HepG2 (cell line): Measurements from ENCODE around the gene PDGFB. TPM values are rescaled to one million over a fixed set of nuclear protein-coding genes. Genes with fewer than 3 reads are reported as not detected.
A peak's percentile ranks its signal among the peaks of the same experiment; 100 is the strongest.

Source experiments
- BRCA1 ChIP-seq: sonication (generic); formaldehyde crosslinking; IDR thresholded peaks from 2 replicates; pipeline ENCODE4 v1.4.0; 2020; ENCODE audit warnings: missing genetic modification reagents
- CCDC6 ChIP-seq: sonication (generic); formaldehyde crosslinking; IDR thresholded peaks from 2 replicates; pipeline ENCODE4 v1.8.1; 2022; ENCODE audit warnings: mild to moderate bottlenecking, missing genetic modification reagents, moderate library complexity
- DPF2 ChIP-seq: sonication (generic); formaldehyde crosslinking; IDR thresholded peaks from 2 replicates; pipeline ENCODE4 v1.4.0; 2020; ENCODE audit warnings: mild to moderate bottlenecking, low read depth, missing genetic modification reagents, borderline replicate concordance
- JUN ChIP-seq: sonication (generic); formaldehyde crosslinking; IDR thresholded peaks from 2 replicates; pipeline ENCODE4 v1.4.0; 2020; ENCODE audit warnings: mild to moderate bottlenecking, missing genetic modification reagents
- KAT2B ChIP-seq: fragments of 150-350 bp; IDR thresholded peaks from 2 replicates; pipeline ENCODE4 v1.6.1; 2014; ENCODE audit warnings: low read depth, low read length, borderline replicate concordance
- MEF2D ChIP-seq: sonication (generic); formaldehyde crosslinking; IDR thresholded peaks from 2 replicates; pipeline ENCODE4 v1.5.1; 2020; ENCODE audit warnings: mild to moderate bottlenecking, missing genetic modification reagents
- RFXAP ChIP-seq: sonication (generic); formaldehyde crosslinking; IDR thresholded peaks from 2 replicates; pipeline ENCODE4 v1.4.0; 2020; ENCODE audit warnings: missing genetic modification reagents, borderline replicate concordance
- SCMH1 ChIP-seq: sonication (generic); formaldehyde crosslinking; IDR thresholded peaks from 2 replicates; pipeline ENCODE4 v1.9.0; 2021; ENCODE audit warnings: missing genetic modification reagents, mild to moderate bottlenecking, borderline replicate concordance
- SOX13 ChIP-seq, 3 experiments: fragments of 450-650 bp in 1 of 3; sonication (generic) in 1 of 3; formaldehyde crosslinking in 1 of 3; IDR thresholded peaks in 2 of 3; conservative IDR thresholded peaks in 1 of 3; 2 replicates each; pipeline versions ENCODE4 v1.5.0 to v1.6.1; 2016 to 2020; ENCODE audit warnings: antibody characterized with exemption in 1 of 3, mild to moderate bottlenecking in 1 of 3, missing compliant biosample characterization in 1 of 3, missing genetic modification reagents in 1 of 3, moderate library complexity in 1 of 3
- TCF7 ChIP-seq: sonication (generic); IDR thresholded peaks from 2 replicates; pipeline ENCODE4 v1.6.1; 2016; ENCODE audit warnings: antibody characterized with exemption, low read depth
- TEAD2 ChIP-seq: sonication (generic); formaldehyde crosslinking; IDR thresholded peaks from 2 replicates; pipeline ENCODE4 v1.9.0; 2021; ENCODE audit warnings: missing genetic modification reagents
- TP53 ChIP-seq: sonication (generic); formaldehyde crosslinking; conservative IDR thresholded peaks from 2 replicates; pipeline ENCODE4 v1.4.0; 2020; ENCODE audit warnings: missing genetic modification reagents
- ZNF232 ChIP-seq: sonication (generic); formaldehyde crosslinking; IDR thresholded peaks from 2 replicates; pipeline ENCODE4 v1.4.0; 2020; ENCODE audit warnings: missing genetic modification reagents, borderline replicate concordance
- ZNF318 ChIP-seq: sonication (generic); formaldehyde crosslinking; IDR thresholded peaks from 2 replicates; pipeline ENCODE4 v1.4.0; 2020; ENCODE audit warnings: mild to moderate bottlenecking, missing genetic modification reagents
- ZNF772 ChIP-seq: sonication (generic); formaldehyde crosslinking; IDR thresholded peaks from 2 replicates; pipeline ENCODE4 v1.5.0; 2020; ENCODE audit warnings: mild to moderate bottlenecking, missing genetic modification reagents
- ZNF816 ChIP-seq: sonication (generic); formaldehyde crosslinking; IDR thresholded peaks from 2 replicates; pipeline ENCODE4 v1.8.0; 2022; ENCODE audit warnings: missing genetic modification reagents, mild to moderate bottlenecking, borderline replicate concordance
- polyA plus RNA-seq, 8 experiments: library from polyadenylated mRNA; depleted of rRNA in 3 of 8; stranded (reverse) in 7 of 8; unstranded in 1 of 8; fragments of >200 nt; fragmentation: Illumina TruSeq in 4 of 8; extraction: Trizol in 4 of 8; gene quantifications; 2 replicates each; pipeline versions ENCODE4 v1.2.1 to v1.2.3, GENCODE V29; 2011 to 2016; ENCODE audit warnings: low read depth in 4 of 8, missing spikeins in 1 of 8, mixed read lengths in 1 of 8; ENCODE audit not compliant: insufficient read depth in 1 of 8
- total RNA-seq, 5 experiments: library from RNA; depleted of rRNA; stranded (reverse); fragments of >200 nt; fragmentation: Illumina TruSeq; extraction: Trizol; gene quantifications; 2 replicates each; pipeline ENCODE4 v1.2.3, GENCODE V29; 2016; ENCODE audit warnings: low read depth in 1 of 5
- TF ChIP-seq, protein P1 (sequence below): sonication (generic); formaldehyde crosslinking; IDR thresholded peaks from 2 replicates; pipeline ENCODE4 v1.8.1; 2022; ENCODE audit warnings: mild to moderate bottlenecking, missing genetic modification reagents
- TF ChIP-seq, protein P2 (sequence below): sonication (generic); formaldehyde crosslinking; IDR thresholded peaks from 2 replicates; pipeline ENCODE4 v1.4.0; 2020; ENCODE audit warnings: missing genetic modification reagents, borderline replicate concordance

Gene PDGFB
- total and polyA plus RNA-seq, 2 of the 13 experiments (the other 11 are each of a cell fraction or from before 2014, with no cell fraction given): 1.4 to 10.1 TPM

DNA sequence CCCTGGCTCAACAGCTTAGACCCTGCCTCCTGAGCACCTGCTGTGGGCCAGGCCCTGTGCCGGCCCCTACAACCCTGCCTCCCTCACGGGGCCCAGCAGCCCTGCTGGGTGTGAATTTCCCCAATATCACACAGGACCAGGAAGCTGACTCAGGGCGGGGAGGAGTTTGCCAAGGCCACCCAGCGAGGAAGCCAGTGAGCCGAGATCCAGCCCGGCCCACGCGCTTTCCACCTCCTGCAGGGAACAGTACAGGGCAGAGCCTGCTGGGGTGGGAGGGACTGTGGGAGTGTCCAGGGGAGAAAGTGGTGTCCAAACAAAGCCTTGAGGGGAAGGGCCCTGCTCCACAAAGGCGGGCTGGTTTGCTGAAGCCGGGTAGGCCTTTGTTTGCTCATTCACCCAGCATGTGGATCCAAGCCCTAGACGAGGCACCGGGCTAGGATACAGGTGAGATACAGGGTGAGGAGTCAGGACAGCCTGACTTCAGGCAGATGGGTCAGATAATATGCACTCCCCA is 47.8 kb upstream of the PDGFB start (continued):
- TF ChIP-seq ZNF816 (CRISPR knock-in tag) (0 out of 2 replicates have a peak, but pooled peaks have one; percentile 86), TEAD2 (CRISPR knock-in tag) (no peak), TP53 (CRISPR knock-in tag) (0 out of 2 replicates have a peak, but pooled peaks have one; percentile 15), KAT2B (no peak), JUN (CRISPR knock-in tag) (no peak), TCF7 (no peak), CCDC6 (no peak), ZNF772 (CRISPR knock-in tag) (peak; percentile 48; the same call in 1 of the 2 replicates), SOX13 (IDR thresholded peaks at IDR 0.05) (no peak), SOX13 (CRISPR knock-in tag; conservative IDR thresholded peaks at IDR 0.05 in 1 of 2, IDR thresholded peaks at IDR 0.05 in 1 of 2) (peak in 1 of 2 experiments; percentile 83; a peak in 2 of 4 replicates), ZNF232 (peak; percentile 50; the same call in 1 of the 2 replicates), BRCA1 (no peak), DPF2 (CRISPR knock-in tag) (peak; percentile 44; the same call in 1 of the 2 replicates), RFXAP (CRISPR knock-in tag) (no peak), SCMH1 (CRISPR knock-in tag) (no peak), MEF2D (CRISPR knock-in tag) (peak; percentile 38; the same call in 1 of the 2 replicates), ZNF318 (no peak)
- TF ChIP-seq, protein P1, sequence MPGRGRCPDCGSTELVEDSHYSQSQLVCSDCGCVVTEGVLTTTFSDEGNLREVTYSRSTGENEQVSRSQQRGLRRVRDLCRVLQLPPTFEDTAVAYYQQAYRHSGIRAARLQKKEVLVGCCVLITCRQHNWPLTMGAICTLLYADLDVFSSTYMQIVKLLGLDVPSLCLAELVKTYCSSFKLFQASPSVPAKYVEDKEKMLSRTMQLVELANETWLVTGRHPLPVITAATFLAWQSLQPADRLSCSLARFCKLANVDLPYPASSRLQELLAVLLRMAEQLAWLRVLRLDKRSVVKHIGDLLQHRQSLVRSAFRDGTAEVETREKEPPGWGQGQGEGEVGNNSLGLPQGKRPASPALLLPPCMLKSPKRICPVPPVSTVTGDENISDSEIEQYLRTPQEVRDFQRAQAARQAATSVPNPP (CRISPR knock-in tag): no peak
- TF ChIP-seq, protein P2, sequence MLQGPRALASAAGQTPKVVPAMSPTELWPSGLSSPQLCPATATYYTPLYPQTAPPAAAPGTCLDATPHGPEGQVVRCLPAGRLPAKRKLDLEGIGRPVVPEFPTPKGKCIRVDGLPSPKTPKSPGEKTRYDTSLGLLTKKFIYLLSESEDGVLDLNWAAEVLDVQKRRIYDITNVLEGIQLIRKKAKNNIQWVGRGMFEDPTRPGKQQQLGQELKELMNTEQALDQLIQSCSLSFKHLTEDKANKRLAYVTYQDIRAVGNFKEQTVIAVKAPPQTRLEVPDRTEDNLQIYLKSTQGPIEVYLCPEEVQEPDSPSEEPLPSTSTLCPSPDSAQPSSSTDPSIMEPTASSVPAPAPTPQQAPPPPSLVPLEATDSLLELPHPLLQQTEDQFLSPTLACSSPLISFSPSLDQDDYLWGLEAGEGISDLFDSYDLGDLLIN (CRISPR knock-in tag): no peak; the same call in 1 of the 2 replicates
